Measurements from ENCODE around the gene TRPM3. TPM values are rescaled to one million over a fixed set of nuclear protein-coding genes. Genes with fewer than 3 reads are reported as not detected.

Gene TRPM3
- total RNA-seq, 4 donors from 2014 or later, result 0.57 to 4.4 (median 1.4) TPM; not detected in 1

DNA sequence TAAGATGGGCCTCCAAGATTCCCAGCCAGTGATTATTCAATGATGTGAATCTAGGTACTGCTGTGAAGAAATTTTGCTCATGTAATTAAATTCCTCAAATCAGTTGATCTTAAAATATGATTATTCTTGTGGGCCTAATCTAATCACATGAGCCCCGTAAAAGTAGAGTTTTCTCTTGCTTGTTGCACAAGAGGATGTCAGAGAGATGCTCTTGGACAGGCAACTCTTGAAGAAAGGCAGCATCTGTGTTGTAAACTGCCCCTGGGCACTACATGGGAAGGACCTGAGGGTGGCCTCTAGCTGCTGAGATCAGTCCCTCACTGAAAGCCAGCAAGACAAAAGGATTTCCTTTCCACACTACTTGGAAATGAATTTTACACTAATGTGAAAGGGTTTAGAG is 132.9 kb downstream of the TRPM3 start:
- TF ChIP-seq, protein P1, sequence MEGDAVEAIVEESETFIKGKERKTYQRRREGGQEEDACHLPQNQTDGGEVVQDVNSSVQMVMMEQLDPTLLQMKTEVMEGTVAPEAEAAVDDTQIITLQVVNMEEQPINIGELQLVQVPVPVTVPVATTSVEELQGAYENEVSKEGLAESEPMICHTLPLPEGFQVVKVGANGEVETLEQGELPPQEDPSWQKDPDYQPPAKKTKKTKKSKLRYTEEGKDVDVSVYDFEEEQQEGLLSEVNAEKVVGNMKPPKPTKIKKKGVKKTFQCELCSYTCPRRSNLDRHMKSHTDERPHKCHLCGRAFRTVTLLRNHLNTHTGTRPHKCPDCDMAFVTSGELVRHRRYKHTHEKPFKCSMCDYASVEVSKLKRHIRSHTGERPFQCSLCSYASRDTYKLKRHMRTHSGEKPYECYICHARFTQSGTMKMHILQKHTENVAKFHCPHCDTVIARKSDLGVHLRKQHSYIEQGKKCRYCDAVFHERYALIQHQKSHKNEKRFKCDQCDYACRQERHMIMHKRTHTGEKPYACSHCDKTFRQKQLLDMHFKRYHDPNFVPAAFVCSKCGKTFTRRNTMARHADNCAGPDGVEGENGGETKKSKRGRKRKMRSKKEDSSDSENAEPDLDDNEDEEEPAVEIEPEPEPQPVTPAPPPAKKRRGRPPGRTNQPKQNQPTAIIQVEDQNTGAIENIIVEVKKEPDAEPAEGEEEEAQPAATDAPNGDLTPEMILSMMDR (IDR thresholded peaks at IDR 0.05; ENCODE audit: low read depth), result no peak

DNA sequence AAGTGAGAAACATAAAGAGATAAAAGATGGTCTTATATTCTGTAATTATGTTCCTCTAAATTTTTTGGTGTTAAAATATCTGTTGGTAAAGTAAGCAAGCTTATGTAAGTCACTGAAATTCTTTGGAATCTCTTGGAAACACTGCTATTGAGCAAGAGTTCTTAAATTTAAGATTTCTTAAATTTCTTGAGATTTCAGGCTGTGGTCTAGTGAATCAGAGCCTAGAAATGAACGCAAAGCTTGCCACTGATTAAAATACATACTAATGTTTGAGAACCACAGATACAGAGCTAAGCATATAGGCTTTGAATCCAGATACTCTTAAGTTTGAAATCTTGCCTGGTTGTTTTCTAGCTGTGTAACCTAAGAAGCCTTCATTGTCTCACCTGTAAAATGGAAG is 133.4 kb downstream of the TRPM3 start:
- TF ChIP-seq, protein P1 (IDR thresholded peaks at IDR 0.05; ENCODE audit: low read depth), result no peak

DNA sequence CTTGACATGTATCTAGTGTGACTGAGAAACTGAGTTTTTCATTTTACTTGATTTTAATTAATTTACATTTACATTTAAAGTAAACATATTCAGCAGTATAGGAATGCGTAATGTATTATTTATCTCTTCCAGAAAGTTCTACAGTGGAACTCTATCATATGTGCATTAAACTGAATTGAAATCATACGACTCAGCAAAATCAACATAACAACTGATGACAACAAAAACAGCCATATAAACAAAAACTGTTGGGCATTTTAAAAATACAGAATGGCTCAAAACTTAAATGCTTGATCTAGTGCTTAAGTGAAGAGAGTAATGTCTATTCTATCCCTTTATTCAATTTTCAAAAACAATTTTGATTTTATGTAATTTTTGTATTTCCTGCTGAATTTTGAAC is 134.4 kb downstream of the TRPM3 start:
- TF ChIP-seq, protein P1 (IDR thresholded peaks at IDR 0.05; ENCODE audit: low read depth), result no peak

DNA sequence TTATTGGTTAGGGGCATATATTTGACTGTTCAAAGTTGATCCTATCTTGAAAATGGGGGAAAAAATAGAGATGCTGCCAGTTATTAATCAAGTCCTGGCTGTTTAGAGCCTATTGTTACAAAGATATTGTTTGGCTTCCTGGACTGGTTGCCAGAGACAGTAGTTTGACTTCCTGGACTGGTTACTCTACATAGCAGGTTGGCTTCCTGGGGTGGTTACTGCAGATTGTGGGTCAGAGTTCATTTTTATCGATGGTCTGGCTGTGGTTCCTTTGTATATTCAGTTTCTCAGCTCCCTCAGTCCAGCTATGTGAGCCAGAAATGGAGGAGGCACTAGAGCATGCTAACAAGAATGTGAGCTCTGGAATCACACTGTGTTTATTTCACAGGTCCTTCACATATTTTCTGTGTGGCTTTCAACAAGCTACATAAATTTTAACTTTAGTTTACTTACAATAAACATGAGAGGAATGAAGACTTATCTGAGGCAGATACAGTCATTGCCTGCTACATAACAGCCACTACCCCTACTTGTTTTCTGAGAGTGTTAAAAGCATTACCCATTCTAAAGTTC is 137.6 kb downstream of the TRPM3 start:
- TF ChIP-seq, protein P1 (IDR thresholded peaks at IDR 0.05; ENCODE audit: low read depth), result no peak

DNA sequence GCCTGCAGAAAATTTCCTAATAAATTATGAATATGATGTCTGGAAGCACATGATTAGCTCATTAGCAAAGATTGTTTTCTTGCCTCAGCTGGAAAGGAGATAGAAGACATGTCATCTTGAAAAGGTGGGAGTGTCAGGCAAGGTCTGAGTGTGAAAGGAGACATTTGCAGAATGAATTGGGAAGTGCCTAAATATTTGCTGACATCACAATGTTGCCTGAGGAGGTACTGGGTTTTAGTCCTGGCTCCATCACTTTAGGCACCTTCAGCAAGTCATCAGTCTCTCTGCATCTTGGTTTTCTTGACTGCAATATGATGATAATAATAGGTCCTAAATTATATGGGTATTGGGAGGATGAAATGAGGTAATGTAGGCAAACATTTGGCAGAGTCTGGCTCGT is 140.1 kb downstream of the TRPM3 start:
- TF ChIP-seq, protein P1 (IDR thresholded peaks at IDR 0.05; ENCODE audit: low read depth), result no peak

DNA sequence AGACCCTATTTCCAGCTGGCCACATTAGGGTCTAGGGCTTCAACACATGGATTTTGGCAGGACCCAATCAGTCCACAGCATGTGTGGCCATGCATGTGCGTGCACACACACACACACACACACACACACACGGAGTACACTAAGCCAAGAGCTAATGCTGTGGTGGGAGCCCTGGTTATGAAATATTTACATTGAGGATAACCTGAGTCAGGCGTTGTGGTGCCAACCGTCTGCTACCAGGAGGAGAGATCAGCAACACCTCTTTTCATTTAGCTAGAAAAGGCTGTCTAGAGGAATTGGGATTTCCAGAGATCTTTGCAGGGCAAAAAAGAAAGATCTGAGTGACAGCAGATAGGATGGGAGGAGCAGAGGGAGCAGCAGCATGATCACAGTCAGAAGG is 141.5 kb downstream of the TRPM3 start:
- TF ChIP-seq, protein P1 (IDR thresholded peaks at IDR 0.05; ENCODE audit: low read depth), result no peak

DNA sequence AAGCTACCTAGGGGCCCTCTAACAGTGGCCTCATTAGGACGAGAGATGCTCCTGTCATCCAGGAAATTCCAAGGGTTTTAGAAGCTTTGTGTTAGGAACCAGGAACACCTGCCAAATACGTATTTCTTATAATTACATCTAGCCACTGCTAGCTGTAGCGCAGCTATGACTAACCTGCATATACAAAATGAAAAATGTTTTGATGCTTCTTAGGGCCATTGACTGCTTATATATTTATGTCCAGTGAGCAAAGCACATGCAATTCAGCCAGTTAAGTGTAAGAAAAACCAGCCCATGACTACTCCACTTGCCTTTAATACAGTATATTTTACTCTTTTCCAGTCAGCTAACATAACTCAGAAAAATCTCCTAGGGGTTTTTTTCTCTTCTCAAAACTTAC is 143.3 kb downstream of the TRPM3 start:
- TF ChIP-seq, protein P1 (IDR thresholded peaks at IDR 0.05; ENCODE audit: low read depth), result no peak

All from subcutaneous adipose tissue (tissue), 4 donors.